HG02943 (cell line): ENCODE data around the gene KIF17.

Source experiments
- ATAC-seq: cut with Tn5 transposase; IDR thresholded peaks from one replicate; pipeline ENCODE4 v1.9.1; 2021; ENCODE audit warnings: mild to moderate bottlenecking, low read depth, moderate library complexity; ENCODE audit not compliant: unreplicated experiment

Gene KIF17

DNA sequence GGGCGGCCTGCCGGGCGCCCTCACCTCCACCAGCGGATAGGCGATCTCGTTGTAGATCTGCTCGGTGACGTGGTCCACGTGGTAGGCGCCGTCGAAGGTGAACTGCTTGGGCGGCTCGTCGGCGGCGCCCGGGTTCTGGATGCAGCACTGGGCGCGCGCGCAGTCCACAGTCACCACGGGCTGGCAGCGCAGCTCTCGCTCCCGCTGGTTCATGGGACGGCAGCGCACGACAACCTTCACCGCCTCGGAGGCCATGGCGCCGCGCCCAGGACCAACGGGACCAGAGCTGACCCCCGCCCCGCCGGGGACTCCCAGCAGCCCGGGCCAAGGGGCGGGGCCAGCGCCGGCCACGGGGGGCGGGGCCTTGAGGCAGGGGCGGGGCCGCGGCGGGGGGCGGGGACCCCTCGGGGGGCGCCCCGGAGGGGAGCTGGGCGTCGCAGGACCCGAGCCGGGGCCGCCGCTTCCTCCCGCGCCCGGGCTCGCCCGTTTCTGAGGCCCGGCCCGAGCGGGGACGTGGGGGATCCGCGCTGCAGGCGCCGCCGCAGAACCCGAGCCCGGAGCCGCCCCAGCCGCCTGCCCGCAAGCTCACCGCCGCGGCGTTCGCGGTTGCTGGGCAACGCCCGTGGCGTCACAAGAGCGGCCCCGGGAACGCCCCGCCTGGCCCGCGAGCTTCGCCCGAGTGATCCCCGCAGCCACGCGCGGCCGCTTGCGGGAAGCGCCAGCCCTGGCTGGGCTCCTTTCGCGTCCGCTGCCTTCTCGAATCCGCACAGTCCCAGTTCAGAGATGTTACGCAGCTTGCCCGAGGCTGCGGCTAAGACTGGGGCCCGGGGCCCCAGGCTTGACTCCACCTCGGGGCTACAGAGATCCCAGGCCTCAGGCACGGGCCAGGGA lies at the start of gene KIF17:
KIF17 (minus strand) TSS at position 556 of the 891 bp plus-strand sequence; CDS start at position 255, 301 bp downstream.
- ATAC-seq: no peak

DNA sequence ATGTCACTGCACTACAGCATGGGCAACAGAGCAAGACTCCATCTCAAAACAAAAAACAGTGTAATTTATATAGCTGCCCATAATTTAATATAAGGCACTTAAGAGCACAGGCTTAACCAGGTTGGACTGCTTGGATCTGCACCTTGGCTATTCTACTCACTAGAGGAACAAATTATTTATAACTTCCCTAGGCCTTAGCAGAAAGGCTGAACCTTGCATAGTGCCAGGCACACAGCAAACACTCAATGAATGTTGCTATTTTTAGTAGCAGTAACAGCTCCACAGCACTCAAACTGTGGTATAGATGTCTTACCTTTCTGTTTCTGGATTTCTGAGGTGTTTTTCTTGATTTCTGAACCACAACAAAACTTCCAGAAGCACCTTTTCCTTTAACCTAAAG lies 49.5 kb upstream of the KIF17 start:
- ATAC-seq: no peak

DNA sequence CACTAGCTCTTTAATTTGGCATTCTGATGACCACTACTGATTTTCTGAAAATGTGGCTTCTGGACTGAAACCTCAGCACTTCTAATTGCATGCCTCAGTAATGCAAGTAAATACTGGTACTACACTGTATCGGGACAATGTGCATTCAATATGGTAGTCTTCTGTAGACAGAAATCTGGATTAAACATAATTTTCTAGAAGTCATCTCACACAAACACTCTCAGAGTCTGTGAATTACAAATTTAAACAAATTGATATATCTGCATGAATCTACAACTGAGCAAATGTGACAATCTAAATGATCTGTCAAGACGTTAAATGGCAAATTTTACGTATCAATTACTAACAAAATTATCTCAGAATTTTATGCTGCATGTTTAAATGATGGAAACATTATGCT lies 45.6 kb upstream of the KIF17 start:
- ATAC-seq: no peak

DNA sequence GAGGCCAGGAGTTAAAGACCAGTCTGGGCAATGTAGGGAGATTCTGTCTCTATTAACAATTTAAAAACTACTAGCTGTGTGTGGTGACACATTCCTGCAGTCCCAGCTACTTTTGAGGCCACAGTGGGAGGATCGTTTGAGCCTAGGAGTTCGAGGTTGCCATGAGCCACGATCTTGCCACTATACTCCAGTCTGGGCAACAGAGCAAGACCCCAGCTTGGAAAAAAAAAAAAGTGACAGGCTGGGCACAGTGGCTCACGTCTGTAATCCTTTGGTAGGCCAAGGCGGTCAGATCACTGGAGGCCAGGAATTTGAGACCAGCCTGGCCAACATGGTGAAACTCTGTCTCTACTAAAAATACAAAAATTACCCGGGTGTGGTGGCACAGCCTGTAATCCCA lies 42.5 kb upstream of the KIF17 start:
- ATAC-seq: no peak

DNA sequence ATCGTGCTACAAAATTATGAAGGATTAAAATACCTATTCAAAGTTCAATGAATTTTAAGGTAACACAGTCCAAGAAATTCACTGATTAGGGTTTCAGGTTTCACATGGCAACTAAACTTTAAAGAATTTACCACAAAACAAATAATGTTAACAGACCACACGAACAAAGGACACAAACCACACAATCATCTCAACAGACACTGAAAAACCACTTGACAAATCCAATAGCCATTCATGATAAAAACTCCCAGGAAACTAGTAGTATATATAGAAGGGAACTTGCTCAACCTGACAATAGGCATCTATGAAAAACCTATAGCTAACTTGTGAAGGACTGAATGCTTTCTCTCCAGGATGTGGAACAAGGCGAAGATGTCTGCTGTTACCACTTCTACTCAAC lies 35.8 kb upstream of the KIF17 start:
- no peak for ATAC-seq

DNA sequence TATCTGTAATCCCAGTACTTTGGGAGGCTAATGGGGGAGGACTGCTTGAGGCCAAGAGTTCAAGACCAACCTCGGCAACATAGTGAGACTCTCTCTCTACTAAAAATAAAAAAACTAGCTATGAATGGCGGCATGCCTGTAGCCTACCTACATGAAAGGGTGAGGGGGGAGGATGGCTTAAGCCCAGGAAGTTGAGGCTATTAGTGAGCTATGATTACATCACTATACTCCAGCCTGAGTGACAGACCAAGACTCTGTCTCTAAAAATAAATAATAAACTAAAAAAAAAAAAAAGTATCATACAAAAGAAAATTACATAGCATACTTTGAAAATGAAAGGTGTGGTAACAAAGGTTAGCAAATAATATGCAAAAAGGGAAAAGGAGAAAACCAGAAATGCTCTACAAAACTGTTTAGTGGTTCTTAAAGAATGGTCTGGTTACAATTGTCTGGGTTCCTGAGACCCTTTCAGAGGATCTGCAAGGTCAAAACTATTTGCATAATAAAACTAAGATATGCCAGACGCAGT lies 33.7 kb upstream of the KIF17 start:
- no peak for ATAC-seq

DNA sequence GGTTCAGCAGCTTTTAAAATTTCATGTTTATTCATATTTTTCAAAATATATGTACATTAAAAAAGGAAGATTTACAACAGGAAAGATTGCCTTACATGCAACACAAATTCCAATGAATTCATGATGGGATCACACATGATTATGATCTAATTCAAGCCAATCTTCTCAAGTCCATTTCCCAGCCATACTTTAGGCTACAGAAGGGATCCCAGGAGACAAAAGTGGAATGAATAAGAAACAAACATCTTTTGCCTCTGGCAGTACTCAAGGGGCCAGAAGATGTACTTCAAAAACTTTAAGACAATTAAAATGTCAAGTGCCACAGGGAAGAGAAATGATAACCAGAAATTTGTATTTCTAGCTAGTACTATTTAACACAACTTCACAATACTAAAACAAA lies 24.9 kb upstream of the KIF17 start:
- ATAC-seq: no peak

DNA sequence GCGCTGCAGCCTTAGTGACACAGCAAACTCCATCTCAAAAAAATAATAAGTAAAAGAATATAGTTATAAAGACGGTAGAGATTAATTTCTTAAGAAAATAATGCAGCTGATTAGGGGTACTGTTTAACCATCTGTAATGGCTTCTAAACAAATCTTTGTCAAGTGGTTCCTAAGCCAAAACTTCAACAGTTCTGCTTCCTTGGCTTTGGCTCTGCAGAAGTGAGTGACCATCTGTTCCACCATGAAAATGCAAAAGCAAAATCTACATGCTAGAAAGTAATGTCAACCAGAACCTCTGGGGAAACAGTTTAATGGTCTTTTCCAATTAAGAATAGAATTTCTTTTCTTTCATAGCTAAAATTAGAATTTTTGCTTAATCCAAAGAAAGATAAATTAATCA lies 23.0 kb upstream of the KIF17 start:
- no peak for ATAC-seq

DNA sequence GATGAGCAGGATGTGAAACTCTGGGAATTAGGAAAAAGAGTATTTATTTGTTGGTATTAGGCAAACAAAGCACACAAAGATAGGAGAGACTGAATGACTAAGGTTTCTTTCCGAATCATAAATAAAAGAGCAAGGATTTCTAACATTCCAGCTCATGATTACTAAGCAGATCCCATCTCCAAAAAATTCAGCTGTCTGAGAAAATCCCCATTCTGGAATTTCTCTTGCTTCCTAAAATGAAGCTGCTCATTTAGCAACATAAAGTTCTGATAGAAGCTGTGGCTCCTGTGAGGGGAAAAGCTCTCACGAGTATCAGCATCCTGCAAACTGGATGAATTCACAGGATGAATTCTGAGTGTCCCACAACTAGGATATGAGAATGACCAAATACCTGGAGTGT lies 21.4 kb upstream of the KIF17 start:
- ATAC-seq: no peak

DNA sequence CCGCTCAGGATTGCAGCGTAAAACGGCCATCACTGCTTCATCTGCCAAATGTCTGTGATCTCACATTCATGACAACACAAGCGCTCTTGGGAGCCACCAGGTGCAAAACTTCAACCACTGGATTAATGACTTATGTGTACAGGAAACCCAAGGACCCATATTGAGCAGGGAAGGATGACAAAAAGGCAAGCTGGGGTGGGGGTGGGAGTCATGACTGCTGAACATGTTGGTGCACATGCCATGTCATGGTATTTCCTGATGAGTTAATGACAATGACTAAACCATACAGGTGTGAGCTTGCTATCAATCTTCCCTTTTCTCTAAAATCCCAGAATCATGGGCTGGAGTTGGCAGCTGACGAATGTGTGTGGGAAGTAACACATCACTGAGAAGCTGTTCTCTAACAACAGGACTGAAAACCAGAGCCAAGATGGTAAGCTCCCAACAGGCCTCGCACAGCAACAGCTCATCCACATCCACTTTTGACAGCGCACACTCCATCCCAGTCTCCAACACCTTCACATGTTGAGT lies 17.8 kb upstream of the KIF17 start:
- ATAC-seq: no peak

DNA sequence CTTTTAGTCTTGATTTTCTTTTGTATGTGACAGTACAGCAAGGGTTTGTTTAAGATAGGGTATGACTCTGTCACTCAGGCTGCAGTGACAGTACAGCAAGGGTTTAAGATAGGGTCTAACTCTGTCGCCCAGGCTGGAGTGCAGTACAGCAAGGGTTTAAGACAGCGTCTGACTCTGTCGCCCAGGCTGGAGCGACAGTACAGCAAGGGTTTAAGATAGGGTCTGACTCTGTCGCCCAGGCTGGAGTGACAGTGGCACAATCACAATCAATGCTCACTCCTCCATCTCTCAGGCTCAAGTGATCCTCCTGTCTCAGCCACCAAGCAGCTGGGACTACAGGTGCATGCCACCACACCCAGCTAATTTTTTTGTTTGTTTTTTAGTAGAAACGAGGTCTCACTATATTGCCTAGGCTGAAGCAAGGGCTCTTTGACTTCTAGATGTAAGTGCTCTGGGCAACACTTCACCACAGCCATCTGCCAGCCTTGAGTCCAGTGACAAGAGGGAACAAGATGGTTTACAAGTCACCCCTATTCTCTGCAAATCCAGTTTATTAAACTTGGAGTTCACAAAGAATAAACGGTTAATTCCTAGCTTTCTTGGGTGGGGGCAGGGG lies 15.7 kb upstream of the KIF17 start:
- ATAC-seq: no peak

DNA sequence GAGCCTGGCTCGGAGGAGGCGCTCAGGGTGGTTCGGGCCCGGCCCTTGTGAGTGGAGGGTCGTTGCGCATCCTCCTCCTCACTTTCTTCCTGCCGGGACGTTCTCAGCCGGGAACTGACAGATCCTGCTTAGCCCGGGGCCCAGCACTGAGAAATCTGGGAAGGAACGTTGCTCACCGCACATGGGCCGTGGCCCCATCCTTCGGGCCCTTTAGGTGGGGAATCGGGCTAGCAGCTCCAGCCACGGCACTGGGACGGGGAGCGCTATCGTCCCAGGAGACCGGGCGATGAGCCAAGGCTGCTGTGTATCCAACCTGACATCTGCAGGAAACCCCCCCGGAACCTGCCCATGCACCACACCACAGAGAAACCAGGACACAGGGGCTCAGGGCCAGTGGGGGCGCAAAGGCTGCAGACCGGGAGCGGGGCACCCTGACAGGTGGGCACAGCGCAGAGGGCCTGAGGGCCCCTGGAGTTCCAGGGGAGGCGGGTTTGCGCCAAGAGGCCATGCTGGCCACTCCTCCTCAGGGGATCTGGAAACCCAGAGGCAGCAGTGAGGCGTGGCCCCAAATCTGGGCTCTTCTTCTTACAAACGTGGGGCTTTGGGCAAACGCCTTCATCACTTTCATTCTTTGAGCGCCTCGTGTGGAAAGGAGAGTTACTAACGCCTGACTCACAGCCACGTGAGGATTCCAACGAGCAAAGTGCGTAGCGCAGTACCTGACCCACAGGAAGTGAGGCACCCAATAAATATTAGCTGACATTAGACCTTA lies 15.0 kb upstream of the KIF17 start, which contains the start of gene SH2D5:
SH2D5 (minus strand) TSS at position 116 of the 772 bp plus-strand sequence. CDS start 4,659 bp downstream, outside the sequence.
- no peak for ATAC-seq

DNA sequence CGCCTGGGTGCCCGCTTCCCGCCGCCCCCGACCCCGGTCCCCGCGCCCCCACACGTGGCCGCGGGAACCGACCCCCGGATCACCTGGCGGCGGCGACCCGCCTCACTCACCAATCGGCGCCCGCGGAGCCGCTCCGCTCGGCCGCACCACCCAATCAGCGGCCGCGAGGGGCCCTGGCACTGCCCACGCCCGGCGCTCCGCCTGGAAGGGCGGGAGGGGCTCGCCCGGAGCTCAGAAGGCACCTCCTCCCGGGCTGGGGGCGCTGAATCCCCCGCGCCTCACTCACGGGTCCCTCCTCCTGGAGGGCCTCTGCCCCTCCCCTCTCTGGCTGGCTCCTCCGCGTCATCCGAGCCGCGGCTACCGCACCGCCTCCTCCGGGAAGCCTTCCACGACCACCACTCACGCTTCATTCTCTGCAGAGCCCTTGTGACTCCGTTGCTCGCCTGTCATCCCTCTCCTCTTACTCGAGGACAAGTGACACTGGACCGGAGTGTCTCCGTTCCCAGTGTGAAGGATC lies 14.3 kb upstream of the KIF17 start:
- ATAC-seq: no peak

DNA sequence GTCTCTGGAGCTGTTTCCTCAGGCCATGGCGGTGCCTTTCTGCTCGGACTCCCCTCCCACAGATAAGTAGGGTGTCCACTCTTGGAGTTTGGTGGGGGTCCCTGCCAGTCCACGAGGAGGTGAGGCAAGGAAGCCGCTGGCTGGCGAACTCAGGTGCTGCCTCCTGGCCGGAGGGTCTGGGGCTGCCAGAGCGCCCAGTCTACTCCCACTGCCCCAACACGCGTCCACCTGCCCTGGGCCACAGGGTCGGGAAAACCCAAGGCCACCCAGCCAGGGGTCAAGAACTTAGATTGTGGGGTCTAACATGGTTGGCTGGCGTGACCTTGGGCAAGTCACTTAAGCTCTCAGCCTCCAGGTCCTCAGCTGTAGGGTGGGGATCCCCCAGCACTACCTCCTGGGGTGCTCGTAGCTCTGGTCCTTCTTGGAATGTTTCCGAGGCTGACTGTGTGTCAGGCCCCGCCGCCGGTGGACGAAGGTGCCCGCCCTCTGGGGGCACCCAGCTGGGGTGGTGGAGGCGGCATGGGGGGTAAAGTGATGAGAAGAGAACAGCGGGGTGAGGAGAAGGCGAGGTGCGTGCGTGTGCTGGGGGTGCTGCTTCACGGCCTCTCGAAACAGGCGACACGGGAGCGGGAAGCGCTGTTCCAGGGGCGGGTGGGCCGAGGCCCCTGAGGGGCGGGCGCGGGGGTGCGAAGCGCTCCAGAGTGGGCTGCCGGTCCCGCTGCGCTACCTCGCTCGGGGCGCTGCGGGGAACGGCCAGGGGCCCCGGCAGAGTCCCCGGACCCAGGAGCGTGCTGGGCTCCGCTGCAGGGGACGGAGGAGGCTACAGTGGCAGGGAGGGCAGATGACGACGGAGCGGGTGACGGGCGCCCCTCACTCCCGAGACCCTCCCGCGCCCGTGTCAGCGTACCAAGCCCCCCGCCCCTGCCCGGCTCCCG lies 13.5 kb upstream of the KIF17 start:
- no peak for ATAC-seq

DNA sequence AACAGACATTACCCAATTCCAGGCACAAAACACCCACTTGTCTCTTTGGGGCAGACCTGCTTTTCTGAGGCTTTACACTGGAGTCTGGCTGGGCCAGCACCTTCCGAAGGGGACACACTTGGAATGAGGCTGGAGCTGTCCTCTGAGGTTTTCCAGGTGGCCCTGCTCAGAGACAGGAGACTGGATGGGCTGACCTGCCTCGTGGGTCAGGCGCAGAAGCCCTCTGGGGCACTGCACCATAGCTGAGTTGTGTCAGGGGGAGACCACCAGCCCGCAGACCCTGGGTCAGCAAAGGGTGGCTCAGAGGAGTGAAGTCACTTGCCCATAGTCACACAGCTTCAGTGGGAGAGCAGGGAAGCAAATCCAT lies 12.9 kb upstream of the KIF17 start:
- no peak for ATAC-seq

DNA sequence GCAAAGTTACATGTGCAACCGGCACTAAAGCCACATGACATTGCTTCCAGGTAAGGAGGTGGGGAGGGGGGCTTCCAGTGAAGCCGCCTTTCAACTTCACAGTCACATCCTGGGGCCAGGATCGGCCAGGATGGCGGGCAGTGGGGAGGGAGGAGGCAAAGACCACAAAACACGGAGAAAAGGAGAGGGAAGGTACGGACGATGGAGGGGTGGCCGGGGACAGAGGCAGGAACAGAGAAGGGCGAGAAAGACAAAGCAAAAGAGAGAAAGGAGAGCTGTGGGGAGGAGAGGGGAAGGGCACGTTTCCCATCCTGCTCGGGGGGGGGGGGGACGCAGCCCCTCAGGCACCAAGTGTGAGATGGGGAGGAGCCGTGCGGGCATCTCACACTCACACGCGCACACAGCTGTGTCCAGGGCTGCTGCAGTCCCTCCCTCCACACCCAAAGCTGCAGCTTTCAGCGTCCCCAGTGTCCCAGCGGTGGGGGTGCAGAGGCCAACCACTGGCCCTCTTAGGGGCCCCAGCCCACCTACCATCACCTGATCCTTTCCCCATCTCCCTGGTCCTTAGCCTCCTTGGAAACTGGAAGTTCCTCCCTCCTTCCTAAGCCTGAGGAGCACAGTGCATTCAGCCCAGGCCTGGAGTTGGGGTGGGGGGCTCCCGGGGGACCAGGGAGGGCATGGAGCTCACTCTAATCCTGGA lies 12.3 kb upstream of the KIF17 start:
- no peak for ATAC-seq

DNA sequence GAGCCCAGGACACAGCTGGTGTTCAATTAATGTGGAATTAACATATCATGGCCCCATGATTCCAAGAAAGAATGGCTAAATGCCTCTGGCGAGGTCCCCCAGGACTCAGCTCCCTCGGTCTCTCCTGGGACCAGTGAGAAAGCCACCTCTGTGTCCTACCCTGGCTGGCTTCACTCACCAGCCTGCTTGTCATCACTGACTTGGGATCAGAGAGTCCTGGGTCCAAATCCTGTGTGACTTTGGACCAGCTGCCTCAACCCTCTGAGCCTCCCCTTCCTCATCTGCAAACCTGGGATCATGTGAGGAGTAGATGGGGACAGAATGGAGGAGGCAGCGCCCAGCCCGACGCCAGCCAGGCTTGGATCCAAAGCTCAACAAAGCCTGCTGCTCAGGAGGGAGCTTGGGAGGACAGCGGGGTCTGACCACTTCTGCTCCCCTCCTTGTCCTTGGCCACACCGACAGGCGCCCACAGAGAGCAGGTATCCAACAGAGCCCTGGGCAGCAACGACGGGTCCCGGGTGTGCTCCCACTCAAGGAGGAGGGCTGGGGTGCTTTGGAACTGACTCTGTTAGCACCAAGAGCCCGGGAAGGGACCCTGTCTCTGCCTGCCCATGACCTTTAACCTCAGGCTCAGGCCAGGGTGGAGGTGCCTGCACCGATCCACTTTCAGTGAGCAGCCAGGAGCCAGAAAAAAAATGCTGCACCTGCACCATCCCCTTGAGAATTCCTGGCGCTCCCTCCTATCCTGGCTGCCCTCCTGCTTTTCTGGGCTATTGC lies 11.5 kb upstream of the KIF17 start:
- no peak for ATAC-seq
